HepG2 (cell line): ENCODE results near the gene NF2. TPM values are rescaled to one million over a fixed set of nuclear protein-coding genes. Genes with fewer than 3 reads are reported as not detected.

Experiments used
- ATAC-seq: fragments of 200-7000 bp; cut with Tn5 transposase; 3 replicates; pipeline ENCODE4 v1.9.1; 2020; ENCODE audit warnings: mild to moderate bottlenecking, moderate library complexity
- BruUV-seq: library from RNA; stranded (reverse); fragments of 400-500 nt; replicated peaks from 2 replicates; lab custom pipeline; 2021; lab: Mats Ljungman, UMichigan
- CTCF ChIA-PET: fragments of 300-600 bp; formaldehyde crosslinking; extraction: SDS; loops from one replicate; lab custom pipeline; 2021; ENCODE audit warnings: low total read pairs, inconsistent platforms, low intra/inter-chr PET ratio; lab: Yijun Ruan, JAX
- POLR2A ChIA-PET: fragments of 350-600 bp; sonication (Branson Sonifier 250); formaldehyde crosslinking; loops from one replicate; lab custom pipeline; 2020; ENCODE audit warnings: antibody characterized with exemption, inconsistent platforms; lab: Yijun Ruan, JAX
- DNase-seq: peaks from one replicate; pipeline ENCODE4 v3.0.0-alpha.2; 2015; ENCODE audit warnings: low spot score
- FAIRE-seq: peaks from 3 replicates; lab custom pipeline; 2011; peaks lifted over from hg19 to GRCh38; lab: Jason Lieb, UNC
- H2AFZ ChIP-seq: one replicate; pipeline ENCODE4 v1.6.1; 2011; ENCODE audit warnings: low read length, inconsistent platforms
- H3K27ac ChIP-seq: fragments of 300-600 bp; 3 replicates; pipeline ENCODE4 v1.8.0; 2011; ENCODE audit warnings: mixed run types, mild to moderate bottlenecking, mixed read lengths, low read length, inconsistent platforms; ENCODE audit not compliant: insufficient read depth; ENCODE audit errors: extremely low read length
- H3K27me3 ChIP-seq, 2 experiments: fragments of 200-600 bp in 1 of 2; 2 replicates in 1 of 2; 3 replicates in 1 of 2; pipeline versions ENCODE4 v1.6.0 to v1.8.0; 2011; ENCODE audit warnings: low read length in 2 of 2, mild to moderate bottlenecking in 2 of 2, moderate library complexity in 2 of 2, inconsistent platforms in 1 of 2; ENCODE audit not compliant: insufficient read depth in 2 of 2, control insufficient read depth in 1 of 2
- H3K36me3 ChIP-seq, 2 experiments: fragments of 200-600 bp in 1 of 2; replicated peaks in 1 of 2; 2 replicates in 1 of 2; 3 replicates in 1 of 2; pipeline versions ENCODE4 v1.5.1 to v1.8.0; 2011; ENCODE audit warnings: low read length in 2 of 2, inconsistent platforms in 1 of 2; ENCODE audit not compliant: insufficient read depth in 2 of 2, control insufficient read depth in 1 of 2
- H3K4me1 ChIP-seq: 2 replicates; pipeline ENCODE4 v1.5.1; 2012; ENCODE audit warnings: low read length, inconsistent platforms; ENCODE audit not compliant: insufficient read depth
- H3K4me2 ChIP-seq: 2 replicates; pipeline ENCODE4 v1.6.0; 2011; ENCODE audit warnings: low read depth, low read length, inconsistent platforms
- H3K4me3 ChIP-seq, 3 experiments: fragments of 200-600 bp in 1 of 3; sonication (generic), shearing (Covaris generic) in 1 of 3; replicated peaks in 1 of 3; 2 replicates each; pipeline ENCODE4 v1.5.1; 2011 to 2016; ENCODE audit warnings: low read length in 3 of 3, inconsistent platforms in 2 of 3, low read depth in 2 of 3, mild to moderate bottlenecking in 2 of 3, control low read depth in 1 of 3, mixed read lengths in 1 of 3; ENCODE audit not compliant: insufficient read depth in 1 of 3
- H3K79me2 ChIP-seq: one replicate; pipeline ENCODE4 v1.6.1; 2011; ENCODE audit warnings: low read length, inconsistent platforms; ENCODE audit not compliant: insufficient read depth
- H3K9ac ChIP-seq: 2 replicates; pipeline ENCODE4 v1.6.0; 2011; ENCODE audit warnings: mild to moderate bottlenecking, low read depth, low read length, inconsistent platforms; ENCODE audit not compliant: insufficient read depth
- H3K9me3 ChIP-seq: 2 replicates; pipeline ENCODE4 v1.5.1; 2012; ENCODE audit warnings: mild to moderate bottlenecking, low read length
- H4K20me1 ChIP-seq: 2 replicates; pipeline ENCODE4 v1.6.0; 2011; ENCODE audit warnings: inconsistent platforms, mild to moderate bottlenecking, low read length, moderate library complexity; ENCODE audit not compliant: insufficient read depth
- CBX5 ChIP-seq: sonication (generic); formaldehyde crosslinking; IDR thresholded peaks from 2 replicates; pipeline ENCODE4 v1.4.0; 2020; ENCODE audit warnings: missing genetic modification reagents, borderline replicate concordance
- EED ChIP-seq: sonication (generic); formaldehyde crosslinking; IDR thresholded peaks from 2 replicates; pipeline ENCODE4 v1.5.0; 2020; ENCODE audit warnings: mild to moderate bottlenecking, missing genetic modification reagents
- JUN ChIP-seq: sonication (generic); formaldehyde crosslinking; IDR thresholded peaks from 2 replicates; pipeline ENCODE4 v1.4.0; 2020; ENCODE audit warnings: mild to moderate bottlenecking, missing genetic modification reagents
- JUNB ChIP-seq: sonication (generic); formaldehyde crosslinking; IDR thresholded peaks from 2 replicates; pipeline ENCODE4 v1.8.0; 2022; ENCODE audit warnings: missing genetic modification reagents, mild to moderate bottlenecking, borderline replicate concordance
- ONECUT2 ChIP-seq: sonication (generic); formaldehyde crosslinking; IDR thresholded peaks from 2 replicates; pipeline ENCODE4 v1.4.0; 2020; ENCODE audit warnings: missing genetic modification reagents
- RARG ChIP-seq: sonication (generic); formaldehyde crosslinking; IDR thresholded peaks from 2 replicates; pipeline ENCODE4 v1.4.0; 2020; ENCODE audit warnings: low read depth, mild to moderate bottlenecking, missing genetic modification reagents
- SALL2 ChIP-seq: sonication (generic); formaldehyde crosslinking; IDR thresholded peaks from 2 replicates; pipeline ENCODE4 v1.8.1; 2023; ENCODE audit warnings: mild to moderate bottlenecking, missing genetic modification reagents, inconsistent platforms
- SPEN ChIP-seq: sonication (generic); formaldehyde crosslinking; IDR thresholded peaks from 2 replicates; pipeline ENCODE4 v1.5.1; 2020; ENCODE audit warnings: low read depth, mild to moderate bottlenecking, missing genetic modification reagents
- TBX2 ChIP-seq: sonication (generic); formaldehyde crosslinking; IDR thresholded peaks from 2 replicates; pipeline ENCODE4 v1.5.0; 2020; ENCODE audit warnings: missing genetic modification reagents, mild to moderate bottlenecking, borderline replicate concordance
- TMF1 ChIP-seq: sonication (generic); formaldehyde crosslinking; IDR thresholded peaks from 2 replicates; pipeline ENCODE4 v1.8.1; 2022; ENCODE audit warnings: low read depth, missing genetic modification reagents
- ZBTB10 ChIP-seq: sonication (generic); formaldehyde crosslinking; IDR thresholded peaks from 2 replicates; pipeline ENCODE4 v1.4.0; 2020; ENCODE audit warnings: missing genetic modification reagents, borderline replicate concordance
- ZFP41 ChIP-seq: sonication (generic); formaldehyde crosslinking; IDR thresholded peaks from 2 replicates; pipeline ENCODE4 v1.4.0; 2020; ENCODE audit warnings: mild to moderate bottlenecking, missing genetic modification reagents, borderline replicate concordance
- ZNF253 ChIP-seq: sonication (generic); formaldehyde crosslinking; IDR thresholded peaks from 2 replicates; pipeline ENCODE4 v1.8.0; 2022; ENCODE audit warnings: mild to moderate bottlenecking, missing genetic modification reagents, borderline replicate concordance
- ZNF333 ChIP-seq: sonication (generic); formaldehyde crosslinking; IDR thresholded peaks from 2 replicates; pipeline ENCODE4 v1.4.0; 2020; ENCODE audit warnings: mild to moderate bottlenecking, missing genetic modification reagents, borderline replicate concordance
- ZNF576 ChIP-seq: sonication (generic); formaldehyde crosslinking; IDR thresholded peaks from 2 replicates; pipeline ENCODE4 v1.4.0; 2020; ENCODE audit warnings: mild to moderate bottlenecking, missing genetic modification reagents
- ZNF737 ChIP-seq: sonication (generic); formaldehyde crosslinking; IDR thresholded peaks from 2 replicates; pipeline ENCODE4 v1.5.0; 2020; ENCODE audit warnings: missing genetic modification reagents, mild to moderate bottlenecking, borderline replicate concordance
- ZNF746 ChIP-seq: sonication (generic); formaldehyde crosslinking; IDR thresholded peaks from 2 replicates; pipeline ENCODE4 v1.8.0; 2022; ENCODE audit warnings: mild to moderate bottlenecking, missing genetic modification reagents
- ZSCAN9 ChIP-seq: IDR thresholded peaks from 2 replicates; pipeline ENCODE4 v1.6.1; 2016; ENCODE audit warnings: borderline replicate concordance
- whole genome bisulfite sequencing: methylation state at CpG from one replicate; pipeline ENCODE4 v1.1.6; 2017; ENCODE audit warnings: low lambda C conversion rate; 5-methylcytosine and 5-hydroxymethylcytosine counted together
- in situ Hi-C: cut with HindIII; loops from 2 replicates; pipeline ENCODE4 v1.10.0; 2017; ENCODE audit warnings: low pct_unique_long_range_greater_than_20kb; ENCODE audit not compliant: extremely low pct_ligation_motif_present
- intact Hi-C: fragments of 100-400 bp; cut with micrococcal nuclease; formaldehyde crosslinking; loops from one replicate; pipeline ENCODE4 v1.10.0; 2022; ENCODE audit not compliant: unreplicated experiment
- polyA plus RNA-seq, 8 experiments: library from polyadenylated mRNA; depleted of rRNA in 3 of 8; stranded (reverse) in 7 of 8; unstranded in 1 of 8; fragments of >200 nt; fragmentation: Illumina TruSeq in 4 of 8; extraction: Trizol in 4 of 8; gene quantifications; 2 replicates each; pipeline versions ENCODE4 v1.2.1 to v1.2.3, GENCODE V29; 2011 to 2016; ENCODE audit warnings: low read depth in 4 of 8, missing spikeins in 1 of 8, mixed read lengths in 1 of 8; ENCODE audit not compliant: insufficient read depth in 1 of 8
- total RNA-seq, 5 experiments: library from RNA; depleted of rRNA; stranded (reverse); fragments of >200 nt; fragmentation: Illumina TruSeq; extraction: Trizol; gene quantifications; 2 replicates each; pipeline ENCODE4 v1.2.3, GENCODE V29; 2016; ENCODE audit warnings: low read depth in 1 of 5

NF2 gene
- total and polyA plus RNA-seq, 2 of the 13 experiments (the other 11 are each of a cell fraction or from before 2014, with no cell fraction given): 9.3 to 33.3 TPM

- H3K27ac ChIP-seq: no peak overlapping the region
- ChIA-PET CTCF (no interaction called here), POLR2A (interaction anchor here (1.1 kb wide), 1 partner anchor 26 kb away, joined by 5 read pairs; no protein-coding TSS in a partner anchor)
- TF ChIP-seq ZNF253 (CRISPR knock-in tag) (no peak), CBX5 (CRISPR knock-in tag) (no peak), JUN (no peak), RARG (CRISPR knock-in tag) (no peak), ZBTB10 (CRISPR knock-in tag) (no peak), EED (CRISPR knock-in tag) (no peak), TBX2 (CRISPR knock-in tag) (no peak), TMF1 (no peak), ZNF576 (CRISPR knock-in tag) (no peak), ZNF746 (CRISPR knock-in tag) (no peak), ZSCAN9 (CRISPR knock-in tag) (no peak), SPEN (CRISPR knock-in tag) (no peak), ZNF333 (no peak), ZFP41 (CRISPR knock-in tag) (no peak), SALL2 (no peak), ONECUT2 (CRISPR knock-in tag) (no peak), ZNF737 (CRISPR knock-in tag) (no peak), JUNB (CRISPR knock-in tag) (no peak)
- peaks cover 41% of the 10 kb centered on the region for H3K79me2 ChIP-seq
- no peaks in the 10 kb centered on the region for H4K20me1 ChIP-seq
- H3K4me2 ChIP-seq: no peak overlapping the region
- in situ Hi-C loops: no loop called here
- no peak overlapping the region for H3K9ac ChIP-seq
- H2AFZ ChIP-seq: no peak overlapping the region
- no peak for ATAC-seq
- no peaks in the 10 kb centered on the region for H3K27me3 ChIP-seq
- no peaks in the 10 kb centered on the region for H3K9me3 ChIP-seq
- no peak for FAIRE-seq
- WGBS: 95% methylated on average over 6 of the region's 6 CpGs
- H3K36me3 ChIP-seq: no peaks in the 10 kb centered on the region
- H3K4me1 ChIP-seq: peaks cover 40% of the 10 kb centered on the region
- no TSS peak for BruUV-seq
- no peak for DNase-seq
- H3K4me3 ChIP-seq: no peak overlapping the region
- intact Hi-C loops: no loop called here
Measured at GRCh38 chr22:29623059-29623458, 19.6 kb downstream of the NF2 start.
